Measurements from ENCODE around the gene AEBP1.

GRCh38 chr7:44153948-44154335 is 49.8 kb downstream of the AEBP1 start:
- no peak for TF ChIP-seq GATA3 (IDR thresholded peaks at IDR 0.05; ENCODE audit: low read depth, low read length)
- no peak for TF ChIP-seq GATA2 (IDR thresholded peaks at IDR 0.05; ENCODE audit: low read depth, low read length)

All from SH-SY5Y (cell line).